GM19023 (cell line): ENCODE data around the gene GALNT9.

Experiments used
- ATAC-seq: cut with Tn5 transposase; IDR thresholded peaks from one replicate; pipeline ENCODE4 v1.9.1; 2021; ENCODE audit warnings: mild to moderate bottlenecking, moderate library complexity; ENCODE audit not compliant: unreplicated experiment

Gene GALNT9

DNA sequence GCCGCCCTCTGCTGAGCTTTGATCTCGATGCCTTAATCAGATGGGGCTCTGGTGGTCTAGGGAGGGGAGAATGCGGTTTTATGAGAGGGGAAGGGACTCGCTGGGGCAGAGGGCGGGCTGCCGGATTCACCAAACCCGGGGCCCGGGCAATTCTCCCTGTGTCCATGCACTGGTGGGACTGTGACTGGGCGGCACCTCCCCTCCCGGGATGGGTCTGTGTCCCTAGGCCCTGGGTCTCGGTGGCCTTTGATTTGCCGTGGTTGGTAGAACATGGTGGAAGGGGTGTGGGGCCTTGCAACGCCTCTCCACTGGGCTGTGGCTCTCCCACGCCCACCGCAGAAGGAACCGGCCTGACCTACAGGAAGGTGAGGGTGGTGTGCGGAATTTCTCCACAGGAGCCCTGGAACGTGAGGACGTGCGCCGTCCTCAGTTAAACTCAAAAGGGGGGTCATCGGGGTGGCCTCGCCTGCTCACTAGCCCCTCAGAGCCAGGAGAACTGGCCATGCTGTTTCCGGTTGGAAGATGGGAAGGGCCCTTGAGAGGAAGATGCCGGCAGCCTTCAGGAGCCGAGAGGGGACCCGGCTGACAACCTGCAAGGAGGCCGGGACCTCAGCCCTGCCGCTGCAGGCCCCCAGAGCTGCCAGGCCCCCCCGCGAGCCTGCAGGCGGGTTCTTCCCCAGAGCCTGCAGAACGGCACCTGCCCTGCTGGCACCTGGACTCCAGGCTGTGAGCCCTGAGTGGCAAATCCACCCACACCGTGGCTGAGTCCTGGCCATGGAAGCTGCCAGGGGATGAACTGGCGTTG is 141.5 kb downstream of the GALNT9 start:
- no peak for ATAC-seq

DNA sequence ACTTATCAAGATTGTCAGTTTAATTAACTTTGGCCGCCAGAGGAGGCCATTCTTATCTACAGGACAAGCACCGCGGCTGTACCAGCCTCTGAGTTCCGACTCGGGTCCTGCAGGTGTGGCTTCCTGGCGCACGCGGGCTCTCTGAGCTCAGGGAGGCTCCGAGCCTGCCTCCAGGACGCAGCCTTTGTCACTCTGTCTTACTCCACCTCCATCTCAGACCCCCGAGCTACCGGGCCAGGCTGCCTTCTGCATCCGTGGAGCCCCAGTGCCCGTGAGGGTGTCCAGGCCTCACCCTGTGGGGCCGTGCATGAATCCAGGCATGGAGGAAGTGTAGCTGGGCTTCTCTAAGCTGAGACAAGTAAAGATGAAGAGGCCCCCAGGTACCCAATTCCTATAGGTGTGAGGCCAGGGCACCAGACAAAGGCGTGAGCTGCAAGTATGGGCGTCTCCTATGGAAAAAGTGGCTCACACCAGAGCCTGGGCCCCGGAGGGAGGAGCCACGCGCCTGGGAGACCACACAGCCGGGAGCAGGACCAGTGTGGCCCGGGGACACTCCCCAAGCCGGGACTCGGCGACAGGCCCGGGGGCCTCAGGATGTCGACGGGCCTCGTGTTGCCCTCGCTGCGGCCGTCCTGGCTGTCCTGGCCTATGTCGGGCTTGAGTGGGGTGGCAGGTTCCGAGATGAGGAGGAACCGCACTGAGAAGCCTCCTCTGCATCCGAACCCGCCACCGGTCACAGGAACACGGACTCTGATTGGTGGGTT is 142.3 kb downstream of the GALNT9 start:
- ATAC-seq, result no peak

DNA sequence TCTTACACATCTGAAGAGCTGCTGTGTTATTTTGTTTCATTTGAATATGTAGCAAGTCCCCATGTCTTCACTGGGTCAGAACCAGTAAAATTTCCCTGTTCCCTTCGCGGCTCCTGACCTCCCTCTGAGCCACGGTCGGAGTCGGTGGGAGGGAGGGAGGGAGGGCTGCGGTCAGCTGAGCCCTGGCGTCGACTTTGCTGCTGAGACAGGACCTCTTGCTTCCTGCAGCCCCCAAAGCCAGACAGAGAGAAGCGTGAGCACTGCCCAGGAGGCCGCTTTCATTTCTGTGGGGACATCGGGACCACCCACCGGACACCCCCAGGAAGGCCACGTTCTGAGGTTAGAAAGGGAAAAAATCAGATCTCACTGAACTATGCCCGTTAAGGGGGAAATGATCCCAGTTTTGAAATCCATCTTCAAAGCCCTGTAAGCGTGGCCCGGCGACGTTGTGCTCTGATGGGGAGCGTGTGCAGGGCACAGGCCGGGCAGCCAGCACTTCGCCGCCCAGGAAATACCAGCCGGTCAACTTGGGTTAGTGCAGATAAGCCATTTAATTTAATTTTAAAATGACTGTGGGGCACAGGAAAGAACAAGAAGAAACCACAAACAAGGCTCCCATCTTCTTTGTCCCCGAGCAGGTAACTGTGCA is 143.1 kb downstream of the GALNT9 start:
- no peak for ATAC-seq

DNA sequence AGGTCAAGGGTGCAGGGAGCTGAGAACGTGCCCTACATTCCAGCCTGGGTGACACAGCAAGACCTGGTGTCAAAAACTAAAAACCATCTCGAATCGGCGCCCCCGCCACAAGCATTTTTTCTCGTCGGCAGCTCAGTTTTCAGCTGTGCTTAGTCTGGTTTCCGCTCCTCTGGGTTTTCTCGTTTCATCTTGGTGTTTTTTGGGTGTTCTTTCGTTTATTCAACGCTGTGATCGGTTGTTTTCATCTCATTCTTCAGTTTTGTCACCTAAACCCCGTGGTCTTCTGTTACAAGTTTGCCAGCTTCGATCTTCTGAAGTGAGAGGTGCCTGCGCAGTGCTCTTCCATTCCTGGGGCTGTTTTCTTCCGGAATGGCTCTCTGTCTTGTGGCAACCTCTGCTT is 143.7 kb downstream of the GALNT9 start:
- no peak for ATAC-seq

DNA sequence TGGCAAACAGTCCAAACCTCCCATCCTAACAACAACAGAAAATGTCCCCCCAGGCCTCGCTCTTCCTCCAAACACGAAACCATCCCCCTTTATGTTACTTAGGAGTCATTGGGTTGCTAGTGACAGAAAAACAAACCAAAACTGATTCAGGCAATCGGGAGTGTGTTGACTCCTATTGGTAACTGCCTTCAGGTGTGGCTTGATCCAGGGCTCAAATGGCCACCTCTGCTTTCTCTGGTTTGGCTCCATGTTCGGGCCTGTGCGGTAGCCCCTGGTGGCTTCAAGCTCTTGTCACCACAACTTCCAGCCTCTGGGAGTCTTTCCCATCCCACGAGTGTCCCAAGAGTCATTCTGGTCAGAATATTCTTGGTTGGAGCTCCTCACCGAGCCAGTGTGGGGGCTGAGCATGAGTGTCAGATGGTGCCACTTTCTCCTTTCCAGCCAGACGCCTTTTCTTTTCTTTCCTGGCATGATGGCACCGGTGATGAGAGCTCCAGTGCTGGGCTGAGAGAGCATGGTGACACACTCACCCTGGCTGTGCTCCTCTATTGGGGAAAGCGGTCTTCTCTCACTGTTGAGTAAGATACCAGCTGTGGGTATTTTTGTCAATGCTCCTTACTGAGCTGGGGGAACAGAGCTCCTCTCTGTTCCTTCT is 146.6 kb downstream of the GALNT9 start:
- no peak for ATAC-seq

DNA sequence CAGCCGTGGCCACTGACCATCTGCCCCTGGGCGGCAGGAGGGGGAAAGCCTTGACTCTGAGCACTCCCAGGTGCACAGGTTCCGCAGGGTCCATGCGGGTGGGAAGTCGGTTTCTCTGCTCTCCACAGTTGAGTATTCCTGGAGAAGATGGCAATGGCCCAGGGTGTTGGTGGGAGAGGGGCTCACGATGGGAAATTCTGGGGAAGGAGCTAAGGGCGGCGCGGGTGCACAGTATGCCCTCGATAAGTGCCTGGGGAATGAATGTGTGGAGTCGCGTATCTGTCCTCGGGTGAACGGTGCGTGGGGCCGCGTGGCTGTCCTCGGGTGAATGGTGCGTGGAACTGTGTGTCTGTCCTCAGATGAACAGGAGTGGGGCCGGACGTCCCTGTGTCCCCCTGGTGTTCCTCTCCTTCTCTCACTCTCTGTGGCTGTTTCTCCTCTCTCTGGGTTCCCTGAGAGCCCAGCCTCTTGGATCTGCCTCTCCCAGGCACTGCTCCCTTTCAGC is 147.1 kb downstream of the GALNT9 start:
- no peak for ATAC-seq

DNA sequence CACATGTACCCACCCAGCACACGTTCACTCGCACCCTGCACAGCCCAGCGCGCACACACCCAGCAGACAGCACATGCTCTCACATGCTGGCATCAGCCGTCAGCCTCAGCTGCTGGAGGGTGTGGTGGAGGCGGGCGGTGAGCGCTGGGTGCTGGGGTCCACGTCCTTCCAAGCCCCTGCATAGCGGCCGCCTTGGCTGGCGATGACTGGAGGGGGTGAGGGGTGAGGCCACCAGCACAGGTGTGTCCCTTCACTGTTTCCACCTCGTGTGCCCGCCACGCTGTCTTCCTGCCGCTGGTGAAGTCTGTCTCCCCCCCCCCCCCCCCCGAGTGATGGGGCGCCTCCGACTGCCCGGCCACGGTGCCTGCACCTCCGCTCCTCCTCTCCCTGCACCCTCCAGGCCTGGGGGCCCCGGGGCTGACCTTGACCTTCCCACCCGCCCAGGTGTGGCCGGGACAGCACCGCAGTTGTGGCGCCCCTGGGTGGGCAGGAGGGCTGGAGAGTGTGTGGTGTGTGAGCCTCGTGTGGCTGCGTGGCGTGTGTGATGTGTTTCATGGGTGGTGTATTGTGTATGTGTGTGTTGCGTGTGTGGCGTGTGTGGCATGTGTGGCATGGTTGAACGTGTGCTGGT is 147.7 kb downstream of the GALNT9 start:
- ATAC-seq, result no peak

DNA sequence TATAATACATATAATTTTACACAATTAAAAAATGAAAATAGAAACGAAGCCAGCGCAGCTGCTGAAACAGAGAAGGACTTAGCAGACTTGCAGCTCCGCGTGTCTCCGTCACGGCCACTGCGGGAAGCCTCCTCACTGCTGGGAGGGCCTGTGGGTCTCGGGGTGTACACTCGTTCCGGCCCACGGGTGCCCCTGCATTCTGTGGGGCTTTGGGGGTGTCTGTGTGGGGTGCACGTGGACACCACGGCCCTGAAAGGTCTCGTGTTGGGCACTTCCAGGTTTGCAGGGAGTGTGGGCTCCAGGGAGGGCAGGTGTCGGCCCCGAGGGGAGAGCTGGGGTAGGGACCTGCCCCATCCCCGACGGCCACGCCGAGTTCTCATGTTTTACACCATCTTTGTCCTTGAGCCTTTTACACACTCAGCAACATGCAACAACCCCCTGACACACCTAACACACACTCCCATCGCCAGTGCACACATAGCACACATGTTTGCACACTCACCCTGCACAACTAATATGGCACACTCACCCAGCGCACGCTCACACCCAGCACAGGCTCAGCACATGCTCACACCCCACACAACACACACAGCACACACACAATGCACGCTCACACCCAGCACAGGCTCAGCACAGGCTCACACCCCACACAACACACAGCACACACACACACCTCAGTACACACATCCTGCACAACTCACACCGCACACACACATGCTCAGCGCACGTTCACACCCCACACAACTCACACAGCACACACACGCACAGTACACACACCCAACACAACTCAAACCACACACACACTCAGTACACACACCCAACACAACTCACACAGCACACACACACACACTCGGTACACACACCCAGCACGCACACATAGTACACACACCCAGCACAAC is 148.5 kb downstream of the GALNT9 start:
- no peak for ATAC-seq

DNA sequence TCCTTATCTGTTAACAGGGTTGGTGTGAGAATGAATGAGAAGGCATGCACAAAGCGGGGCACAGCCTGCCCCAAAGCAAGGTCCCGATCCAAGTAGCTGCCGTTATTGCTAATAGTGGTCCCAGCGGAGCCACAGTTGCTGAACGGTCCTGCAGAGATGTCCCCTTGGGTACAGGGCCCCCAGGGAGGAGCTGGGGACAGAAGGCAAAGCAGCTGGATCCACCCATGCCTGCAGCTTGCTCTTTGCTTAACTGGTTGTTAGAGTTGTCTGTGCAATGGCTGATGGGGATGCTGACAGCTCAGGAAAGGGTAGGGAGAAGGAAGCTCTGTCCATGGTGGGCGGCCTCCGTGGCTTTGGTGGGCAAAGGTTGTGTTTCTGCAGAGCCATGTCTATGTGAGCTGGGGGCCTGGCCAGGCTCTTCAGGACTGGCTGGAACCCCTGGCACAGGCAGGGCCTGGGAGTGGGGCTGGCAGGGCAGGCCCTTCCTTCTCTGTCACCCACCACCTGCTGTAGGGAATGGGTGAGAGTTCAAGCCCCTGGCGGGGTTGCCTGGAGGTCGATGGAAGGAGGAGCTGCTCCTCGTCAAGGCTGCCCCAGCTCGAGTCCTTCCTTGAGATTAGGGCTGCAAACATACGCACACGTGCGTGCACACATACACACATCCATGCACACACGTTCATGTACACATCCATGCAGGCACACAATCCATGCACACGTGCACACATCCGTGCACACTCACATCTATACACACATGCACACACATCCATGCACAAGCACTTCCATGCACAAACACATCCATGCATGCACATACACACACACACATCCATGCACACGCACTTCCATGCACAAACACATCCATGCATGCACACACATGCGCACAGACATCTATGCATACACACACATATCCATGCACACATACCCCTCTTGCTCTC is 149.7 kb downstream of the GALNT9 start:
- ATAC-seq, result no peak

DNA sequence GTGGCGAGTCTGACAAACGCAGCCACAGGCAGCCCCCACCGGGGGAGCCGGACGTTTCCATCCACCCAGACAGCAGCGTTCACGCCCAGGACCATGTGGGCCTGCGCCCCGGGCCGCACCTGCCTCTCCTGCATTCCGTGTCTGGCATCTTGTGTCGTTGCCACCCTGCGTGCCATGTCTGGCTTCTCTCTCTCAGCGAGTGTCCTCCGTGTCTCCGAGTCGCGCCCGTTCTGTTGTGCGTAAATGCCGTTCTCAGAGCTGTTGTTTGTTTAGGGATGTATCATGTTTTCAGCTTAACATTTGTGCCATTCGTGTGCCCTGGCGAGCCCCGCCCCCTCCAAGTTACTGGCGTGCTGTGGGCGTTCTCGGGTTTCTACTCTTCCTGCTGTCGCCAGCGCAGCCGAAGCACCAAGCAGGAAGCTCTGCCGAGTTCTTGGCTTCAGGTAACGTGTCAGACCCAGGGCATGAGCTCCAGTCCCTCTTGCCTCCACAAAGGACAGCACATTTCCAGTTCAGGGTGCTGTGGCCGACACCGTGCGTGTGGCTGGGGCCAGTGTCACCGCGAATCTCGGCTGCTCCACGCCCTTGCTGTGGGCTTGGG is 150.5 kb downstream of the GALNT9 start:
- no peak for ATAC-seq

DNA sequence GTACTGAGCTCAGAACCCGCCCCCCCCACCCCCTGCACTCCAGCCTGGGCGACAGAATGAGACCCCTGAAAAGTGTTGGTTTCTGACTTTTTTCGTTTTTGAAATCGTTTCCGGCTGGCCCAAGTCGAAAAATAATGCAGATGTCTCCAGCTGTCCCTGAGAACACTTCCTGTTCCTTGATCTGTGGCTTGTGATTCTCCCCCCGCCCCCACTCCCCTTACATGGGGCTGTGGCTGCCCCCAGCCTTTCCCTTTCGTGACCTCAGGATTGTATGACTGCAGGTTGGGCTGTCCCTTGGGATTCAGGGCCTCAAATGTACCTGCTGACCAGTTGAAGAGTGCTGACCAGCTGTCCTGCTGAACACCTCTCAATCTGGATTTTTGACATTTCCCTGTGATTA is 151.1 kb downstream of the GALNT9 start:
- no peak for ATAC-seq

DNA sequence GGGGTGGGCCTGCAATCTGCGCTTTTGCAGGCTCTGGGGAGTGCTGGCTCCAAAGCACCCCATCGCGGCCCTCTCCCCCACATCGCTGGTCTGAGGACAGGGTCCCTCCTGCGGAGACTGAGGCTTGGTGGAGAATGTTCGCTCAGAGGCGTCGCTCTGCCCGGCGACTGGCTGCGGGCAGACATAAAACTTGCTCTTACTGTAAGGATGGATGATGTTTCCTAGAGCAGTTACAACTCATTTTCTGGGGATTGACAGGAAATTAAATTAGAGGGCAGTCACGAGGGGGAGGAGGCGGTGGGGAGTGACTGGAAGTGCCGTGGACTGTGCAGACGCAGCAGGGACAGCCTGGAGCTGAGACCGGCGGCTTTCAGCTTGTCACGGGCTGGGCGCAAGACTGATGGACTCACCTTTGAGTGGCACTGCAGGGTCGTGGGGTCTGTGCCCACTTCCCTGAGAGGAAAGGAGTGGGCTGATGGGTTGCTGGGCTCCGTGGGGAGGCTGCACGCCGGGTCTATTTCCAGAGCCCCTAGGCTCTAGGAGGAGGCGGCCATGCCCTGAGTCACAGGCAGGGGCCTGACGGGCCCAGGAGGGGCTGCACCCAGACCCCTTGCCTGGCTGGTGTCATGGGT is 152.4 kb downstream of the GALNT9 start:
- no peak for ATAC-seq

DNA sequence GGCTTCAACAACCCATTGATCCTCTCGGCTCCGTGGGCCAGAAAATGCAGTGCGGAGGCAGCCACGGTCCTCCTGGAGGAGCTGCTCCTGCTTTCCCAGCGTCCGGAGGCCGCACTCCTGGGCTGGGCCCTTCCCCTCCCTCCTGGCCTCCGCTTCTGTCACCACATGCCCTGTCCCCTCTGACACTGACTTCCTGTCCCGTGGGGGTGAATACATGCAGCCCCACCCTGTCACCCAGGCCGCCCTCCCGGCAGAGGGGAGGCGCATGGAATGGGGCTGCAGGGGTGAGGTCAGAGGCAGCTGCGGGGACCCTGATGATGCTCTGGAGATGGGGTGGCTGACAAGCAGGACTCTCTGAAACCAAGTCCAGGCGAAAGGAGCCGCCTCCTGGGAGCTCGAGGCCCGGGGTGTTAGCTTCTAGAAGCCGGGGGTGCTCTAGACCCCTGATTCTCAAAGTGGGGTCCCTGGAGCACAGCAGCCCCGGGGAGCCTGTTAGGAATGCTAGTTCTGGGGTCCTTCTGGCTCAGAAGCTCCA is 152.9 kb downstream of the GALNT9 start:
- no peak for ATAC-seq

DNA sequence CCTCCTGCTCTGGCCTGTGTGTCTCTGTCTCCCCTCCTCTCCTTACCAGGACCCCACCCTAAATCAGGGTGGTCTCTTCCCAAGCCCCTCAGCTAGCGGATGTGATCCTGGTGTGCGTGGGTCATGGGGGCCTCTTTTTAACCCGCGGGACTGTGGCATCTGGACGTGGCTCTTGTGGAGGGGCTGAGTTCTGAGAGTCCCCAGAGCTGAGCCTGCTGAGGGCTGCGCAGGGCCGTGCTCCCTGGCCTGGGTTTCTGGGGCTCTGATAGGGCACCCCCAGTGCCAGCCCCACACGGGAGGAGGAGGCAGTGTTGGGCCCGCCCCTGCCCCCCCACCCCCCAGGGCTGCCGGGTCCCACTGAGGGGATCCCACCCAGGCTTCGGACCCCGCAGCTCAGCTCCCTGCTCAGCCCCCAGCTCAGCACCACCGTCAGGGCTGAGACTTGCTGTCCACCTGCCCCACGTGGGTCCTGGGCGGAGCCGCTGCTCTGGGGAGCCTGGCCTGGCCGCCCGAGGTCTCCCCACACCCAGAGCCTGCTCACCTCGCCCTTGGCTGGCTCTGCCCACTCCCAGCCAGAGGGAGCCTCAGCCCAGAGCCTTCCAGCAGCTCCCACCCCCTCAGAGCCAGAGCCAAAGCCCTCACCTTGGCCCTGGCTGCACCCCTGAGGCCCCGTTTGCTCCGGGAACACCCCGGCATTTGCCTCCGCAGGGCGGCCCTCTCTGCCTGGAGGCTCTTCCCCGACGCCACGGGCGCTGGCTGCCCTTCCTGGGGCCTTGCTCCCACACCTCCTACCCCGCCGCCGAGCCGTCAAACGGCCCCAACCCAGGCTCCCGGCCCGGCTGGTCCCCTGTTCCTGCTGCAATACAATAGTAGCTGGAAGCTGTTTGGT is 153.6 kb downstream of the GALNT9 start:
- ATAC-seq, result no peak

DNA sequence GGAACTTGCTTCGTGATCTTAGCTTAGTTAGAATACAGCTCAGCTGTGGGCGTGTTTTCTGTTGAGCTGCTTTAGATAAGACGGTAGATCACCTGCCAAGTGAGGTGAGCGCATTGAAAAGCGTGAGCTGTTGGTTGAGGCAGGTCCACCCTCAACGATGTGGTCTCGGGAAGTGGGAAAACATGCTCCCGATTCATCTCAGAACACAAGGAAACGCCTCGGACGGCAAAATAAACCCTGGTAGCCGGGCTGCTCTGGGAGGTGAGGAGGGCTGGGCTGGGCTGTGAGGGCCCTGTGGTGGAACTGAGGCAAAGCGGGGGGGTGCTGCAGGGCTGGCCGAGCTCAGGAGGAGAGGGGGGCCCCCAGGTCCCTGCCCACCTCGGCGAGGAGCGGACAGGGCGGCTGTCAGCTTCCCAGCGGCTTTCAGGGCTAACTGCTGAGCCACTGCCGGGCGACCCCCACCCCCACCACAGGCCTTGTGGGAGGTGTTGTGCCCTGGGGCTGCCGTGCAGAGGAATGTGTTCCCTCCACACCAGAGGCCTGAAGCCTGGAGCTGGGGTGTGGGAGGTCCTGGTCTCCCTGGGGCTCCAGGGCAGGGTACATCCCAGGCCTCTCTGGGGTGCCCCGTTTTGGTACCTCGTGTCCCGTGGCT is 154.4 kb downstream of the GALNT9 start:
- no peak for ATAC-seq
